A673 (cell line): ENCODE data around the gene SPEF2.

Source experiments
- EZH2 ChIP-seq: fragments of 200-600 bp; sonication (generic); IDR thresholded peaks from 2 replicates; pipeline ENCODE4 v1.6.1; 2017; ENCODE audit warnings: borderline replicate concordance, low read depth, mild to moderate bottlenecking, mixed read lengths, antibody characterized with exemption, low read length; ENCODE audit not compliant: poor library complexity, severe bottlenecking
- TF ChIP-seq, protein P1 (sequence below): fragments of 300-800, 200-600 bp; sonication (generic); conservative IDR thresholded peaks from 2 replicates; pipeline ENCODE4 v1.5.1; 2017; ENCODE audit warnings: low read depth, mild to moderate bottlenecking, antibody characterized with exemption, low read length, moderate library complexity, mixed read lengths

DNA sequence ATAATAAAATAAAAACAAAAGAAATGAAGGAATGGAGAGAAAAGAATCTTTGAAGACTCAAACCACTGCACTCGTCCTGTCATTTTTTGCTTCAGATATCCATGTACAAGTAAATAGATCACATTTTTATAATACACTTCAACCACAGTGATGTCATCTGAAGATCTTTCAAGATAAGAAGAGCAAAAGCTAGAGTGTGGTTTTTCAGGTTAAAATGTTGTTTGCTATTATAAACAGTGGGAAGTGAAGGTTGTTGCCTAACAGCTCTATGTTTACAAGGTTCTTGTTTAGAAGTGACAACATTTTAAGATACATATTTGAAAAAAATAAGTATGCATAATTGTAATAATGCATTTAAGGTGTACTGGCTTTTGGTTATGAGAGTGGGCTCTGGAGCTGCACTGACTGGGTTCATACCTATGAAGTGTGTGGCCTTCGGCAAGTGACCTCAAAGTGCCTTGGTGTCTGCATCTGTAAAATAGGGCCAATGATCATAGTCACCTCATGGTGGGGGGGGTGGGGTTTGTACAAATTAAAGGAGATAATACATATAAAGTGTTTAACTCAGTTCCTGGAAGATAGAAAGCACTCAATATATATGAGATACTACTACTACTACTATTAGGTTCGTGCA, 193.6 kb downstream of the SPEF2 start:
- TF ChIP-seq, protein P1, sequence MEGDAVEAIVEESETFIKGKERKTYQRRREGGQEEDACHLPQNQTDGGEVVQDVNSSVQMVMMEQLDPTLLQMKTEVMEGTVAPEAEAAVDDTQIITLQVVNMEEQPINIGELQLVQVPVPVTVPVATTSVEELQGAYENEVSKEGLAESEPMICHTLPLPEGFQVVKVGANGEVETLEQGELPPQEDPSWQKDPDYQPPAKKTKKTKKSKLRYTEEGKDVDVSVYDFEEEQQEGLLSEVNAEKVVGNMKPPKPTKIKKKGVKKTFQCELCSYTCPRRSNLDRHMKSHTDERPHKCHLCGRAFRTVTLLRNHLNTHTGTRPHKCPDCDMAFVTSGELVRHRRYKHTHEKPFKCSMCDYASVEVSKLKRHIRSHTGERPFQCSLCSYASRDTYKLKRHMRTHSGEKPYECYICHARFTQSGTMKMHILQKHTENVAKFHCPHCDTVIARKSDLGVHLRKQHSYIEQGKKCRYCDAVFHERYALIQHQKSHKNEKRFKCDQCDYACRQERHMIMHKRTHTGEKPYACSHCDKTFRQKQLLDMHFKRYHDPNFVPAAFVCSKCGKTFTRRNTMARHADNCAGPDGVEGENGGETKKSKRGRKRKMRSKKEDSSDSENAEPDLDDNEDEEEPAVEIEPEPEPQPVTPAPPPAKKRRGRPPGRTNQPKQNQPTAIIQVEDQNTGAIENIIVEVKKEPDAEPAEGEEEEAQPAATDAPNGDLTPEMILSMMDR: no peak
- TF ChIP-seq EZH2: no peak
